ENCODE results near the gene GDF2.

GRCh38 chr10:47298715-47299114, 23.5 kb upstream of the GDF2 start:
- TF ChIP-seq CTCF (IDR thresholded peaks at IDR 0.05) (no peak), POLR2A (IDR thresholded peaks at IDR 0.05) (no peak)

All from testis (tissue), 2 donors.